Trophoblast cell (in vitro differentiated cells and primary cell): ENCODE measurements around the gene RIC8B.

Source experiments
- DNase-seq, 2 donors: peaks; one replicate each; pipeline ENCODE4 v3.0.0-alpha.2; 2016
- H2AFZ ChIP-seq: 2 replicates; pipeline ENCODE4 v1.6.1; 2013; ENCODE audit warnings: low read length, moderate library complexity, mild to moderate bottlenecking; ENCODE audit not compliant: insufficient read depth, poor library complexity
- H2AK5ac ChIP-seq: 2 replicates; pipeline ENCODE4 v1.6.1; 2013; ENCODE audit warnings: mild to moderate bottlenecking, low read length
- H2BK120ac ChIP-seq: 2 replicates; pipeline ENCODE4 v1.6.1; 2013; ENCODE audit warnings: low read length, mild to moderate bottlenecking, moderate library complexity; ENCODE audit not compliant: insufficient read depth, poor library complexity
- H2BK12ac ChIP-seq: 2 replicates; pipeline ENCODE4 v1.6.1; 2013; ENCODE audit warnings: mild to moderate bottlenecking, low read length, moderate library complexity
- H2BK5ac ChIP-seq: 2 replicates; pipeline ENCODE4 v1.6.1; 2013; ENCODE audit warnings: low read length, low read depth, moderate library complexity, mild to moderate bottlenecking; ENCODE audit not compliant: poor library complexity
- H3K14ac ChIP-seq: 2 replicates; pipeline ENCODE4 v1.6.1; 2013; ENCODE audit warnings: mild to moderate bottlenecking, low read length
- H3K18ac ChIP-seq: 2 replicates; pipeline ENCODE4 v1.6.1; 2013; ENCODE audit warnings: mild to moderate bottlenecking, low read length
- H3K23ac ChIP-seq: 2 replicates; pipeline ENCODE4 v1.6.1; 2013; ENCODE audit warnings: low read length
- H3K27ac ChIP-seq: 2 replicates; pipeline ENCODE4 v1.5.1; 2013; ENCODE audit warnings: low read depth, mild to moderate bottlenecking, inconsistent platforms, low read length, moderate library complexity
- H3K27me3 ChIP-seq: 2 replicates; pipeline ENCODE4 v1.6.1; 2013; ENCODE audit warnings: inconsistent platforms, mild to moderate bottlenecking, low read length, moderate library complexity; ENCODE audit not compliant: insufficient read depth
- H3K36me3 ChIP-seq, 2 experiments: 1 replicate in 1 of 2; 2 replicates in 1 of 2; pipeline ENCODE4 v1.6.1; 2013; ENCODE audit warnings: low read length in 2 of 2, mild to moderate bottlenecking in 2 of 2, moderate library complexity in 1 of 2; ENCODE audit not compliant: insufficient read depth in 2 of 2, control insufficient read depth in 1 of 2
- H3K4ac ChIP-seq: 2 replicates; pipeline ENCODE4 v1.6.1; 2013; ENCODE audit warnings: low read depth, mild to moderate bottlenecking, low read length, moderate library complexity
- H3K4me1 ChIP-seq, 2 experiments: 1 replicate in 1 of 2; 2 replicates in 1 of 2; pipeline ENCODE4 v1.6.1; 2013; ENCODE audit warnings: low read length in 2 of 2, mild to moderate bottlenecking in 2 of 2, moderate library complexity in 1 of 2; ENCODE audit not compliant: insufficient read depth in 2 of 2, control insufficient read depth in 1 of 2
- H3K4me2 ChIP-seq: 2 replicates; pipeline ENCODE4 v1.6.1; 2013; ENCODE audit warnings: inconsistent platforms, mild to moderate bottlenecking, low read length, moderate library complexity
- H3K4me3 ChIP-seq: 2 replicates; pipeline ENCODE4 v1.5.1; 2013; ENCODE audit warnings: mild to moderate bottlenecking, low read depth, low read length, inconsistent platforms
- H3K79me1 ChIP-seq: one replicate; pipeline ENCODE4 v1.6.1; 2013; ENCODE audit warnings: low read length
- H3K79me2 ChIP-seq: 2 replicates; pipeline ENCODE4 v1.6.1; 2013; ENCODE audit warnings: low read length, mild to moderate bottlenecking; ENCODE audit not compliant: control insufficient read depth, insufficient read depth, poor library complexity
- H3K9ac ChIP-seq: 2 replicates; pipeline ENCODE4 v1.6.1; 2013; ENCODE audit warnings: mild to moderate bottlenecking, low read length
- H3K9me3 ChIP-seq: 2 replicates; pipeline ENCODE4 v1.6.1; 2013; ENCODE audit warnings: low read depth, mild to moderate bottlenecking, control low read depth, inconsistent platforms, low read length; ENCODE audit not compliant: insufficient read depth
- H4K12ac ChIP-seq: 2 replicates; pipeline ENCODE4 v1.6.1; 2013; ENCODE audit warnings: low read depth, mild to moderate bottlenecking, low read length, moderate library complexity
- H4K8ac ChIP-seq: 2 replicates; pipeline ENCODE4 v1.6.1; 2013; ENCODE audit warnings: low read depth, mild to moderate bottlenecking, low read length, moderate library complexity
- H4K91ac ChIP-seq: one replicate; pipeline ENCODE4 v1.6.1; 2013; ENCODE audit warnings: low read depth, mild to moderate bottlenecking, low read length, moderate library complexity
- WGBS: extraction: QIAGEN DNeasy Blood & Tissue Kit; methylation state at CpG from one replicate; pipeline ENCODE4 v1.1.7; 2013; ENCODE audit warnings: missing lambda C conversion rate; ENCODE audit not compliant: insufficient read length, insufficient coverage; ENCODE audit errors: extremely low coverage; 5-methylcytosine and 5-hydroxymethylcytosine counted together

RIC8B gene

DNA sequence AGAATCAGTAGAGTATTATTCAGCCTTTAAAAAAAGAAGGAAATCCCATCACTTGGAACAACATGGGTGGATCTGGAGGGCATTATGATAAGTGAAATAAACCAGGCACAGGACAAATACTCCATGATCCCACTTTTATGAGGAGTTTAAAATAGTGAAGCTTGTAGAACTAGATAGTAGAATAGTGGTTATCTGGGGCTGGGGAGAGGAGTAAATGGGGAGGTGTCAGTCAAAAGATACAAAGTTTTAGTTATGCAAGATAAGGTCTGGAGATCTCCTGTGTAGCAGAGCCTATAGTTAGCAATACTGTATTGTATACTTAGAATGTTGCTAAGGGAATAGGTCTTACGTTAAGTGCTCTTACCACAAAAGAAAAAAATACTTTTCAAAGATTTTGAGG is 64.9 kb downstream of the RIC8B start:
- H3K79me1 ChIP-seq = no peaks in the 10 kb centered on the region
- H3K4me1 ChIP-seq = no peaks in the 10 kb centered on the region
- H2BK120ac ChIP-seq = no peak overlapping the region
- no peaks in the 10 kb centered on the region for H3K9me3 ChIP-seq
- H2BK5ac ChIP-seq = no peak overlapping the region
- no peak overlapping the region for H3K4me2 ChIP-seq
- no peak overlapping the region for H3K27ac ChIP-seq
- H2AK5ac ChIP-seq = no peak overlapping the region
- no peak overlapping the region for H4K8ac ChIP-seq
- no peak overlapping the region for H3K18ac ChIP-seq
- H3K4ac ChIP-seq = no peak overlapping the region
- H3K27me3 ChIP-seq = no peaks in the 10 kb centered on the region
- no peak overlapping the region for H4K91ac ChIP-seq
- H3K79me2 ChIP-seq = no peaks in the 10 kb centered on the region
- H3K23ac ChIP-seq = no peak overlapping the region
- H3K9ac ChIP-seq = no peak overlapping the region
- H4K12ac ChIP-seq = no peak overlapping the region
- no peak overlapping the region for H2BK12ac ChIP-seq
- H3K14ac ChIP-seq = no peak overlapping the region
- H3K36me3 ChIP-seq = no peaks in the 10 kb centered on the region
- no peak overlapping the region for H3K4me3 ChIP-seq
- H2AFZ ChIP-seq = no peak overlapping the region
- DNase-seq = no peak
- no CpG with 5 or more reads among the region's 1 CpG for WGBS

DNA sequence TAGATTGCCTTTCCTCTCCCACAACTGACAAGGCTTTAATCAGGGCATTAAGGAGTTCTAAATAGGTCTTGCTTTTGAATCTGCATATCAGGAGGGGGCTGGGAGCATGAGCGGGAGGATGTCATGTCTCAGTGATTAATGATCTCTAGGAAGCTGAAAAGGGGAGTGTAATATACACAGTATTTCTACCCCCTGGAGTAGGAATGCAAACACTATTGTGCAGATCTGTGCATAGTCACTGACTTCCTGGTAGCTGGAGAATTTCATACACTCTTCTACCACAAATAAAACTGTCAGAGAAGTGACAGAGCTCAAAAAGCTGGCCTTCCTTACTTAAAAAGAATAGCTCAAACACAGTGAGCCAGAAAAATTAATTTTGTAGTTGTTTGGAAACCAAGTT is 65.8 kb downstream of the RIC8B start:
- H4K91ac ChIP-seq = no peak overlapping the region

DNA sequence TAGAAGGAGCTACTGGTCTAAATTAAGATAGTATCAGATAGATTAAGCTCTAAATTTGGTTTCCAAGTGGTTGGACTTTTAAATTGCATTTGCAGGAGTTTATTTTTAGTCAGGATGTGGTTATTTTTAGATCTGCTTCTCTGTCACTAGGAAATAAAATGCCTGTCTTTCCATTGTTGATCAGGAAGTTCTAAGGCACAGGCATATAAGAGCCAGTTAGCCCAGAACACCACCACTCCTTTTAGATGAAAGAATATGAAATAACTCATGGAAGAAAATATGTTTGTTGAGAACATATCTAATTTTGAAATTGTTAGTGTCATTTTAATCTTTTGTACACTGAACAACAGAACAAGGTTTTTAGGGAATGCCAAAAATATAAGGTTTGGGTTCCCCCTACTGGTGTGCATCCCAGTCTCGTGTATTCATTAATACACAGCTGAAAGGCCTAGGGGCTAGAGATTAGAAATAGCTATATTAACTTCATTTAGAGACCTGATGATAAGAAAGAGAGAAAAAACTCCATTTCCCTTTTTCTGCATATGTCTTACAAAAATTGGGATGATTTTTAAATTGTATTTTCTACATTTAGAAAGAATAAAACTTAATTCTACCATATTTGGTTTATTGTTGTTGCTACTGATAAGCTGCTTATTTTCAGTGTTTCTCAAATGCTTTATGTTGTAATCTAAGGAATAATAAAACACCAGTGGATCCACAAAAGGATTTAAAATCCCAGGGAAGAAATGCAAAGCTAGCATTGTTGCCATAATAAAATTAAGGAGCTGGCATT is 67.2 kb downstream of the RIC8B start:
- no peak overlapping the region for H3K9ac ChIP-seq

More for the DNA sequence above, 65.8 kb downstream of the RIC8B start:
- no peak overlapping the region for H3K4me3 ChIP-seq
- DNase-seq = no peak
- no peak overlapping the region for H2BK5ac ChIP-seq
- no peaks in the 10 kb centered on the region for H3K79me1 ChIP-seq
- H2AK5ac ChIP-seq = no peak overlapping the region
- peak overlapping the region; percentile 45 for H3K4me2 ChIP-seq
- no peaks in the 10 kb centered on the region for H3K4me1 ChIP-seq
- no peaks in the 10 kb centered on the region for H3K27me3 ChIP-seq
- H3K79me2 ChIP-seq = no peaks in the 10 kb centered on the region
- peaks cover 0 to 2% of the 10 kb centered on the region in 2 experiments for H3K36me3 ChIP-seq
- no peak overlapping the region for H2BK120ac ChIP-seq
- no peak overlapping the region for H3K14ac ChIP-seq
- no peaks in the 10 kb centered on the region for H3K9me3 ChIP-seq
- WGBS = no CpG with 5 or more reads among the region's 1 CpG
- no peak overlapping the region for H4K12ac ChIP-seq
- H2BK12ac ChIP-seq = no peak overlapping the region
- no peak overlapping the region for H3K9ac ChIP-seq
- H2AFZ ChIP-seq = no peak overlapping the region
- no peak overlapping the region for H3K27ac ChIP-seq
- H3K4ac ChIP-seq = no peak overlapping the region
- H3K23ac ChIP-seq = no peak overlapping the region
- H3K18ac ChIP-seq = no peak overlapping the region
- no peak overlapping the region for H4K8ac ChIP-seq

DNA sequence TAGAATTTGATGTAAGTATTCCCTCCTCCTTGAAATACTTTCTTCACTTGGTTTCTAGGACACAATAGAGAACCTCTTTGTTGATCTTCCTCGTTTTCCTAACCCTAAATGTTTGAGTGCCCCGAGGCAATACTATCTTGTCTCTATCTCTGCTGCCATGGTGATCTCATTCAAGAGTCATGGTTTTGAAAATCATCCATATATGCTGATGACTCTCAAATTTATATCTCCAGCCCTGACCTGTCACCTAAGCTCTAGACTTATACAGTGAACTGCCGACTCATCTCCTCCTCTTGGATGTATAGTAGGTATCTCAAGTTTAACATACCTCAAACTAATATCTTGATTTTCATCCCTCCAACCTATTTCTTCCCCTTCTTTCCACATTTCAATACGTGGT is 71.4 kb downstream of the RIC8B start:
- Histone ChIP-seq H4K12ac (no peak overlapping the region), H4K91ac (no peak overlapping the region), H3K27ac (no peak overlapping the region), H3K79me2 (no peaks in the 10 kb centered on the region), H3K27me3 (no peaks in the 10 kb centered on the region), H3K4me3 (no peak overlapping the region), H3K9me3 (no peaks in the 10 kb centered on the region), H2BK120ac (no peak overlapping the region), H2BK5ac (no peak overlapping the region), H4K8ac (no peak overlapping the region), H3K18ac (no peak overlapping the region), H3K9ac (no peak overlapping the region), H3K4ac (no peak overlapping the region), H3K14ac (no peak overlapping the region), H3K36me3 (peaks cover 2 to 3% of the 10 kb centered on the region in 2 experiments), H3K4me2 (no peak overlapping the region), H3K79me1 (no peaks in the 10 kb centered on the region), H2BK12ac (no peak overlapping the region), H2AFZ (no peak overlapping the region), H3K23ac (no peak overlapping the region), H3K4me1 (no peaks in the 10 kb centered on the region), H2AK5ac (no peak overlapping the region)
- WGBS = 100% methylated on average over 1 of the region's 4 CpGs
- DNase-seq = peak in 1 of 2 donors; percentile 60

More for the DNA sequence above, 67.2 kb downstream of the RIC8B start:
- DNase-seq = peak; percentile 41 to 72
- Histone ChIP-seq H3K14ac (no peak overlapping the region), H3K4me1 (no peaks in the 10 kb centered on the region), H2AFZ (no peak overlapping the region), H3K27ac (no peak overlapping the region), H3K79me1 (no peaks in the 10 kb centered on the region), H3K4me3 (no peak overlapping the region), H4K8ac (no peak overlapping the region), H3K23ac (no peak overlapping the region), H2BK120ac (no peak overlapping the region), H2BK12ac (no peak overlapping the region), H3K27me3 (no peaks in the 10 kb centered on the region), H3K36me3 (peaks cover 0 to 2% of the 10 kb centered on the region in 2 experiments), H2AK5ac (no peak overlapping the region), H4K12ac (no peak overlapping the region), H3K79me2 (no peaks in the 10 kb centered on the region), H3K18ac (no peak overlapping the region), H3K9me3 (no peaks in the 10 kb centered on the region), H3K4ac (no peak overlapping the region), H3K4me2 (no peak overlapping the region), H4K91ac (no peak overlapping the region), H2BK5ac (no peak overlapping the region)
- no CpG with 5 or more reads among the region's 1 CpG for WGBS
